Measurements from ENCODE around the gene ZSCAN22. TPM values are rescaled to one million over a fixed set of nuclear protein-coding genes. Genes with fewer than 3 reads are reported as not detected.

The ZSCAN22 gene
- total RNA-seq, 1 experiment from 2014 or later, result 4.6 TPM

DNA sequence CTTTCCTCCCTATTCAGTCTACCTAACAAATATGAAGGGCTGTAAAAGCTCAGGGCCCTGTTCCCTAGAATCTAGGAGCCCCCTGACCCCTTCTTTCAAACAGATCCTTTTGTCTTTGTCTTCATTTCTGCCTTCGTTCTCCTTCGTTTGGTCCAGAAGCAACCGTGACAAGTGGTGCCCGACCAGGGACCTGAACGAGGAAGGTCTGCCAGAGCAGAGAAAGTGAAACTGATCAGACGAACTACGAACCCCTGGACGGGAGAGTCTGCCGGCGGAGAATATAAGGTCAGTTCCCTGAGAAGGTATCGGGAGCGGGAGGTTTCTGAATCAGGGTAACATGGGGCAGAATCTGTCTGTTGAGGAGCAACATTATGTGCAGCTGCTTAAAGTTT, 20.9 kb upstream of the ZSCAN22 start (continued):
- TF ChIP-seq, protein P1, sequence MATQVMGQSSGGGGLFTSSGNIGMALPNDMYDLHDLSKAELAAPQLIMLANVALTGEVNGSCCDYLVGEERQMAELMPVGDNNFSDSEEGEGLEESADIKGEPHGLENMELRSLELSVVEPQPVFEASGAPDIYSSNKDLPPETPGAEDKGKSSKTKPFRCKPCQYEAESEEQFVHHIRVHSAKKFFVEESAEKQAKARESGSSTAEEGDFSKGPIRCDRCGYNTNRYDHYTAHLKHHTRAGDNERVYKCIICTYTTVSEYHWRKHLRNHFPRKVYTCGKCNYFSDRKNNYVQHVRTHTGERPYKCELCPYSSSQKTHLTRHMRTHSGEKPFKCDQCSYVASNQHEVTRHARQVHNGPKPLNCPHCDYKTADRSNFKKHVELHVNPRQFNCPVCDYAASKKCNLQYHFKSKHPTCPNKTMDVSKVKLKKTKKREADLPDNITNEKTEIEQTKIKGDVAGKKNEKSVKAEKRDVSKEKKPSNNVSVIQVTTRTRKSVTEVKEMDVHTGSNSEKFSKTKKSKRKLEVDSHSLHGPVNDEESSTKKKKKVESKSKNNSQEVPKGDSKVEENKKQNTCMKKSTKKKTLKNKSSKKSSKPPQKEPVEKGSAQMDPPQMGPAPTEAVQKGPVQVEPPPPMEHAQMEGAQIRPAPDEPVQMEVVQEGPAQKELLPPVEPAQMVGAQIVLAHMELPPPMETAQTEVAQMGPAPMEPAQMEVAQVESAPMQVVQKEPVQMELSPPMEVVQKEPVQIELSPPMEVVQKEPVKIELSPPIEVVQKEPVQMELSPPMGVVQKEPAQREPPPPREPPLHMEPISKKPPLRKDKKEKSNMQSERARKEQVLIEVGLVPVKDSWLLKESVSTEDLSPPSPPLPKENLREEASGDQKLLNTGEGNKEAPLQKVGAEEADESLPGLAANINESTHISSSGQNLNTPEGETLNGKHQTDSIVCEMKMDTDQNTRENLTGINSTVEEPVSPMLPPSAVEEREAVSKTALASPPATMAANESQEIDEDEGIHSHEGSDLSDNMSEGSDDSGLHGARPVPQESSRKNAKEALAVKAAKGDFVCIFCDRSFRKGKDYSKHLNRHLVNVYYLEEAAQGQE (IDR thresholded peaks at IDR 0.05; ENCODE audit: low read depth), result no peak
- no peak for TF ChIP-seq YY1 (IDR thresholded peaks at IDR 0.05; ENCODE audit: extremely low read depth, insufficient replicate concordance, low read depth, low read length)

DNA sequence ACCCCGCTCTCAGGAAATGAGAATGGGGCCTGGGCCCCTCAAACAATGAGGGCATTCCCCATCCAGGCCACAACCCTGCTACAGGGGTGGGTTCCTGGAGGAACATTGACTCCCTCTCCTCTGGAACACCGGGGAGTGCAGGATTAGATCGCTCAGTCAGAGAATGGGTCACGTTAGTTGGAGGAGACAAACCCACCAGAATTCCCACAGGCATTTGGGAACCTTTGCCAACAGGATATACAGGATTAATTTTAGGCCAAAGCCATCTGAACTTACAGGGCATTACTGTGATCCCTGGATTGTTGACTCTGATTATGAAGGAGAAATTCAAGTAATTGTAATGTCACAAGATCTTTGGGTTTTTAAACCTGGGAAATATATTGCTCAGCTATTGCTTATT, 19.1 kb upstream of the ZSCAN22 start:
- H3K27me3 ChIP-seq (ENCODE audit: insufficient read depth, low read length), result no peaks in the 10 kb centered on the region
- RAD21 ChIA-PET (ENCODE audit: low non-redundant PET in 1 of 2, low total read pairs in 2 of 2, uncharacterized antibody in 2 of 2, unreplicated experiment in 2 of 2), result no interaction called here
- CTCF ChIA-PET, result no interaction called here
- no peak for ATAC-seq
- TF ChIP-seq CBX3 (IDR thresholded peaks at IDR 0.05; ENCODE audit: low read depth), result no peak
- TF ChIP-seq SRF (IDR thresholded peaks at IDR 0.05; ENCODE audit: low read depth), result no peak
- TF ChIP-seq EGR1 (IDR thresholded peaks at IDR 0.05; ENCODE audit: low read depth), result no peak
- no peak for TF ChIP-seq RAD21 (IDR thresholded peaks at IDR 0.05; ENCODE audit: low read depth)
- no peak for TF ChIP-seq TCF7L2 (IDR thresholded peaks at IDR 0.05; ENCODE audit: borderline replicate concordance, extremely low read depth, insufficient read depth, insufficient read length)
- TF ChIP-seq SIN3A (IDR thresholded peaks at IDR 0.05; ENCODE audit: low read depth), result no peak
- TF ChIP-seq, protein P2, sequence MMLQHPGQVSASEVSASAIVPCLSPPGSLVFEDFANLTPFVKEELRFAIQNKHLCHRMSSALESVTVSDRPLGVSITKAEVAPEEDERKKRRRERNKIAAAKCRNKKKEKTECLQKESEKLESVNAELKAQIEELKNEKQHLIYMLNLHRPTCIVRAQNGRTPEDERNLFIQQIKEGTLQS (IDR thresholded peaks at IDR 0.05), result no peak
- TF ChIP-seq, protein P1 (IDR thresholded peaks at IDR 0.05; ENCODE audit: low read depth), result no peak
- no peak for TF ChIP-seq ZNF274 (IDR thresholded peaks at IDR 0.05; ENCODE audit: low read depth, low read length)
- TF ChIP-seq ZFX (IDR thresholded peaks at IDR 0.05), result no peak
- no peak for TF ChIP-seq POLR2A (IDR thresholded peaks at IDR 0.05; ENCODE audit: borderline replicate concordance, extremely low read depth, insufficient read depth, insufficient read length)
- TF ChIP-seq CEBPB (IDR thresholded peaks at IDR 0.05; ENCODE audit: low read depth), result no peak
- no peak for TF ChIP-seq YY1 (IDR thresholded peaks at IDR 0.05; ENCODE audit: extremely low read depth, insufficient replicate concordance, low read depth, low read length)
- no peak for TF ChIP-seq EZH2phosphoT487 (IDR thresholded peaks at IDR 0.05; ENCODE audit: borderline replicate concordance)
- no peak for TF ChIP-seq POLR2AphosphoS5 (IDR thresholded peaks at IDR 0.05; ENCODE audit: low read depth, low read length)
- peaks cover 5 to 14% of the 10 kb centered on the region in 2 experiments; a peak in 1 of 4 replicates for H3K9me3 ChIP-seq (ENCODE audit: control insufficient read depth in 1 of 2, insufficient read depth in 1 of 2, low read depth in 1 of 2, low read length in 2 of 2)
- POLR2A ChIA-PET, result no interaction called here
- H2AFZ ChIP-seq (ENCODE audit: low read depth, low read length, poor library complexity, severe bottlenecking), result no peak overlapping the region
- no peak overlapping the region for H3K9ac ChIP-seq (ENCODE audit: low read length)
- H3K36me3 ChIP-seq (ENCODE audit: control insufficient read depth in 1 of 2, insufficient read depth in 2 of 2, low read length in 2 of 2), result peaks cover 28 to 53% of the 10 kb centered on the region in 2 experiments
- no TSS peak for BruUV-seq (replicated peaks)
- H3K79me2 ChIP-seq (ENCODE audit: insufficient read depth, low read length), result peaks cover 48% of the 10 kb centered on the region
- no peaks in the 10 kb centered on the region for H4K20me1 ChIP-seq (ENCODE audit: insufficient read depth)
- H3K4me2 ChIP-seq (ENCODE audit: low read length), result no peak overlapping the region
- no peak for DNase-seq (ENCODE audit: low read depth, low spot score)
- no peaks in the 10 kb centered on the region for H3K9me2 ChIP-seq (ENCODE audit: insufficient read depth)
- intact Hi-C loops (cut with micrococcal nuclease), result loop anchor here (5.0 kb wide), 1 partner anchor 80 kb away; the partner anchor contains the start of gene ZNF544
- peaks cover 5 to 15% of the 10 kb centered on the region in 2 experiments; a peak in 3 of 4 replicates for H3K4me1 ChIP-seq (ENCODE audit: control insufficient read depth in 1 of 2, insufficient read depth in 2 of 2, low read length in 2 of 2)
- H3K27ac ChIP-seq (ENCODE audit: low read depth, low read length), result no peak overlapping the region
- H3K4me3 ChIP-seq (replicated peaks in 1 of 2; ENCODE audit: low read depth in 1 of 2, low read length in 2 of 2), result no peak overlapping the region
